Fibroblast of the aortic adventitia (primary cell): ENCODE measurements around the gene KLK1. TPM values are rescaled to one million over a fixed set of nuclear protein-coding genes. Genes with fewer than 3 reads are reported as not detected.

Experiments used
- DNase-seq: peaks from one replicate; pipeline ENCODE4 v3.0.0-alpha.2; 2010; ENCODE audit warnings: low read depth
- H3K4me3 ChIP-seq: 2 replicates; pipeline ENCODE4 v1.5.1; 2011; ENCODE audit warnings: low read depth, mild to moderate bottlenecking, control low read depth, low read length, moderate library complexity
- total RNA-seq: library from RNA; depleted of rRNA; stranded (reverse); fragments of >200 nt; gene quantifications from 2 replicates; pipeline ENCODE4 v1.2.3, GENCODE V29; 2012; ENCODE audit warnings: low replicate concordance
- TF ChIP-seq, protein P1 (sequence below): IDR thresholded peaks from 2 replicates; pipeline ENCODE4 v1.5.1; 2011; ENCODE audit warnings: mild to moderate bottlenecking, low read length, control low read depth, inconsistent platforms; ENCODE audit not compliant: insufficient read depth

KLK1 gene
- total RNA-seq, 1 donor, result not detected

DNA sequence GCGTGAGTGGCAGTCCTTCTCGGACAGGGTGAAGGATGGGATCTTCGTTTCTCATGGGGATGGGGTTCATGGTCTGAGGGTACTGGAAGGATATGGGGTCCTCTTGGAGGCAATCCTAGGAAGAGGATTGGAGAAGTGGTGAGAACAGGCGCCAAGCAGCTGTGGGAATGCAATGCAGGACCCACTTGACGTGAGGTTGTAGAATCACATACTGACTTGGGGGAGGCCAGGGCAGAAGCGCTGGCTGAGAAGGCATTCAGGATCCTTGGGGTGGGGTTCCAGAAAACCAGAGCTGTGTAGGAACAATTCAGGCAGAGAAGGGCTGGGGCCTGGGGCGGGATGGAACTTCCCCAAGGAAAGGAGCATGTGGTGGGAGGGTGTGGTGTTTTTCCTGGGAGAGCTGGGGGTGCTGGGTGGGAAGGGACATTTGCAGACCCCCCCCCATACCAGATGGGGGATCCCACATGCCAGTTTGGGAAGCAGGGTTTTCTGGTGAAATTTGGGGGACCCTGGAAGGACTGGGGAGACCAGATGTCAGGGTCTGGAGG is 852 bp downstream of the KLK1 start:
- no peak overlapping the region for H3K4me3 ChIP-seq
- no peak for DNase-seq
- TF ChIP-seq, protein P1, sequence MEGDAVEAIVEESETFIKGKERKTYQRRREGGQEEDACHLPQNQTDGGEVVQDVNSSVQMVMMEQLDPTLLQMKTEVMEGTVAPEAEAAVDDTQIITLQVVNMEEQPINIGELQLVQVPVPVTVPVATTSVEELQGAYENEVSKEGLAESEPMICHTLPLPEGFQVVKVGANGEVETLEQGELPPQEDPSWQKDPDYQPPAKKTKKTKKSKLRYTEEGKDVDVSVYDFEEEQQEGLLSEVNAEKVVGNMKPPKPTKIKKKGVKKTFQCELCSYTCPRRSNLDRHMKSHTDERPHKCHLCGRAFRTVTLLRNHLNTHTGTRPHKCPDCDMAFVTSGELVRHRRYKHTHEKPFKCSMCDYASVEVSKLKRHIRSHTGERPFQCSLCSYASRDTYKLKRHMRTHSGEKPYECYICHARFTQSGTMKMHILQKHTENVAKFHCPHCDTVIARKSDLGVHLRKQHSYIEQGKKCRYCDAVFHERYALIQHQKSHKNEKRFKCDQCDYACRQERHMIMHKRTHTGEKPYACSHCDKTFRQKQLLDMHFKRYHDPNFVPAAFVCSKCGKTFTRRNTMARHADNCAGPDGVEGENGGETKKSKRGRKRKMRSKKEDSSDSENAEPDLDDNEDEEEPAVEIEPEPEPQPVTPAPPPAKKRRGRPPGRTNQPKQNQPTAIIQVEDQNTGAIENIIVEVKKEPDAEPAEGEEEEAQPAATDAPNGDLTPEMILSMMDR, result no peak

DNA sequence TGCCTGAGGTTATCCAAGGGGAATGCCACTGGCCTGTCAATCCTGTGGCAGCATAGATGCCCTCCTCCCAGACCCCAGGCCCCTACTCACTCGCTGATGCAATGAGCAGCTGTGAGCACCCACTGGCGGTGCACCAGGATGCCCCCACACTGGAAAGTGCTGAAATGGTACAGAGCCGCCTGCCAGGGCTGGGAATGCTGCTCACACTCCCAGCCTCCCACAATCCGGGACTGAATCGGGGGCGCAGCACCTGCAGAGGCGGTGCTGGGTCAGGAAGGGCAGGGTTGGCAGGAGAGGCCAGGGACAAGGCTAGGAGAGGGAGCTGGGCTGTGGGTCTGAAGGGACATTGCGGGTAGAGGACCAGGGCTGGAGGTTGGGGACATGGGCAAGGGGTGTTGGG is 2.0 kb downstream of the KLK1 start:
- TF ChIP-seq, protein P1, result no peak

DNA sequence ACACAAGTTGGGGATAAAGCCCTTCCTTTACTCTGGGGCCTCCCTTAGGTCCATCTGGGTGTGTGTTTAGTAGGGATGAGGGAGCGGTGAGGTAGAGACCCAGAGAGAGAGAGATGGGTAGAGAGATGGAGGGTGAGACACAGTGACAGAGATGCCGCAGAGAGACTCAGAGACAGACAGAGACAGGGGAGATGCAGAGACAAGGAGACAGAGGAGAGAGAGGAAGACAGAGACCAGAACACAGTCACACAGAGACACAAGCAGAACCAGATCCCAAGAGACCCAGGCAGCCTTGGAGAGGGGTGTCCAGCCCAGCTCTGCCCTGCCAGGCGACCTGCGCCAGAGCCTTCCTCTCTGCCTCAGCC is 2.4 kb downstream of the KLK1 start:
- TF ChIP-seq, protein P1, result no peak

More for the DNA sequence above, 2.0 kb downstream of the KLK1 start:
- H3K4me3 ChIP-seq, result no peak overlapping the region
- DNase-seq, result no peak

DNA sequence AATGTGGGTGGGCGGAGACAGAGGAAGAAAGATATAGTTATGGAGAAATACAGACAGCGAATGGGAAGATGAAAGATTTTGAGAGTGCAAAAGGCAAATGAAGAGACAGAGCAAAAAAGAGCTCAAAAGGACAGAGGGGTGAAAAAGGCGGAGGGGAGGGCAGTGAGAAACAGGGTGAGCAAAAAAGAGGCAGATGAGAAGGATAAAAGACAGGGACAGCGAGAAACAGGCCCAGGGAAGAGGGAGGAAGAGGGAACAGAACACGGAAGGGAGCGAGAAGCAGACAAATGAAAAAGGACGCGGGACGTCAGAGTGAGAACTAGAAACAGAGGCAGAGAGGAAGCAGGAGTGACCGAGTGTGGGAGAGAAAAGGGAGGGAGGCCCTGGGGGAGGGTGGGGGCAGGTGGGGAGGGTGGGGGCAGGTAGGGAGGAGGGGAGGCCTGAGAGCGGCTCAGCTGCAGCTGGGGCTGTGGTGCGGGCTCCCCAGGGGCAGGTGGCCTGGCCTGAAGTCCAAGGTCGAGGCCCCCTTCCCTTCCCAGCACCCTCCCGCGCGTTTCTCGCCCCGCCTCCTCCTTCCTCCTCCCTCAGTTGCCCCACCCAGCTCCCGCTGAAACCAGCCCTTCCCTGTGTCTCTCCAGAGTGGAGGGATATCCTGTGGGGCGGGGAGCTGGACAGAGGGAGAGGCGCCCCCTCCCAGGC is 2.9 kb downstream of the KLK1 start:
- DNase-seq, result no peak
- TF ChIP-seq, protein P1, result no peak
- H3K4me3 ChIP-seq, result no peak overlapping the region

More for the DNA sequence above, 2.4 kb downstream of the KLK1 start:
- no peak for DNase-seq
- H3K4me3 ChIP-seq, result no peak overlapping the region

DNA sequence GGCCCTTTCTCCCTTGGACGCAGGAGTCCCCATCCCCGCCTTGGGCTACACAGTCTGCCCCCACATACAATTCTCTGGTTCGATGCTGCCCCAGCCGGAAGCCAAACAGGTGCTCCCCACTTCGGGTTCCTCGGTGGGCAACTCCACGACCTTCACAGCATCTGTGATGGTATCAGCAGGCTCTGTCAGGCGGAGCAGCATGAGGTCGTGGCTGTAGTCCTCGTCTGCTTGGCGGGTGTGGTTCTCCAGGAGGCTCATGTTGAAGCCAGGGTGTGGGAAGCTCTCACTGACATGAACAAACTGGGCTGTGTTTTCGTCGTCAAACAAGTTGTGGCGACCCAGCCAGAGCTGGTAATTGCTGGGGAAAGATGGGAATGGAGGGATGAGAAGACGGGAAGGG is 3.5 kb downstream of the KLK1 start:
- no peak overlapping the region for H3K4me3 ChIP-seq
- TF ChIP-seq, protein P1, result no peak
- no peak for DNase-seq

DNA sequence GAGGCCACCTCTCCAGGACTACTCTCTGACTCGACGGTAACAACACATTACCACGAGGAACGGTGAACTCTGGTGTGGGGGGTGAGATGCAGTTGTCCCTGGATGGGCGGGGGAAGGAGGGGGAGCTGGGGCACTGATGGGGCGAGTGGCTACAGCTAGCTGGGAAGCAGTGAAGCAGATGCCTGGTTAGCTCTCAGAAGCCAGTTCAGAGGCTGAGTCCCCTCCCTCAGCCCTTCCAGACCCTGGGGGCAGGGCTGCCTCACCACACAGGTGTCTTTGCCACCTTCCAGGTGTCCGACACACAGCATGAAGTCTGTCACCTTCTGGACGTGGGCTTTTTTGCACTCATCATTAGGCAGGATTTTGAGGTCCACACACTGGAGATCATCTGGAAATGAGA is 4.0 kb downstream of the KLK1 start:
- TF ChIP-seq, protein P1, result no peak
- H3K4me3 ChIP-seq, result no peak overlapping the region
- DNase-seq, result no peak
